HG03139 (cell line): ENCODE measurements around the gene B3GALNT2.
"Not testable (repeated sequence)": the region's sequence is repeated elsewhere in the genome, so short reads cannot be mapped to it uniquely, and the experiment has no call there.

ENCODE experiments used
- ATAC-seq: cut with Tn5 transposase; IDR thresholded peaks from one replicate; pipeline ENCODE4 v1.9.1; 2021; ENCODE audit not compliant: unreplicated experiment

B3GALNT2 gene

DNA sequence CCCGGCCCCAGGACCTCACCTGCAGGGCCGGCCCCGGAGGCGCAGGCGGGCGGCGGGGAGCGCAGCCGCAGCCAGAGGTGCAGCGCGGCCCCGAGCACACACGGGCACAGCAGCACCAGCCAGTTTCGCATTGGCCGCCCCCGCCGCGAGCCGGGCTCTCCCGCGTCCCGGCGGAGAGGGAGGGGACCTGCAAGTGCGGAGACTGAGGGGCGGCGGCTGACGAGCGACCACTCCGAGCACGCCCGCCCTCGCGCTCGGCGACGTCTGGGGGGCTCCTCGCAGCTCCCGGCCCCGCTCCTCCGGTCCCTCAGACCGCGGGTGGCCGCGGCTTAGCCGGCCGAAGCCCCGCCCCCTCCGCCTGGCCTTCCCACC lies at the start of gene B3GALNT2:
Gene B3GALNT2, minus strand, starts transcription at position 331 of the 372 bp plus-strand sequence. Its CDS starts 200 bp downstream, at position 131.
- peak; percentile 38 for ATAC-seq

DNA sequence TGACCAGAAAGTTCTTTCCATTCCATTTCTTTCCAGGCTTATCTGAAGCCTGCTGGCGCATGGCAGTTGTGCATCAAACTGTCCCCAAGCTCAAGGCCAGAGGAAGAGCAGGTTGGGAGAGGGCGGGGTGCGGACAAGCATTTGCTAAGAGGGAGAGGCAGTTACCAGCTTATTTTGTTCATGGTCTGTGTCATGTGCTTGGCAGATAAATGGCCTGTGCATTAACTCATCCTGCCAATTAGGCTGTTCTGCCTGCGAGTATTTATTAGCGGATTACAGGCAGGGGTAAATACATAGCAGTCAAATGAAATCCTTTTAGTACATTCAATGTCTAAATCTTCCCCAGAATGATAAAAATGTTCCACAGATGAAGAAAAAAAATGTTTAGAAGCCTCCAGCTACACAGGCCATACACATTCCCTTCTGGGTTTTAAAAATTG lies 48.9 kb upstream of the B3GALNT2 start:
- no peak for ATAC-seq

DNA sequence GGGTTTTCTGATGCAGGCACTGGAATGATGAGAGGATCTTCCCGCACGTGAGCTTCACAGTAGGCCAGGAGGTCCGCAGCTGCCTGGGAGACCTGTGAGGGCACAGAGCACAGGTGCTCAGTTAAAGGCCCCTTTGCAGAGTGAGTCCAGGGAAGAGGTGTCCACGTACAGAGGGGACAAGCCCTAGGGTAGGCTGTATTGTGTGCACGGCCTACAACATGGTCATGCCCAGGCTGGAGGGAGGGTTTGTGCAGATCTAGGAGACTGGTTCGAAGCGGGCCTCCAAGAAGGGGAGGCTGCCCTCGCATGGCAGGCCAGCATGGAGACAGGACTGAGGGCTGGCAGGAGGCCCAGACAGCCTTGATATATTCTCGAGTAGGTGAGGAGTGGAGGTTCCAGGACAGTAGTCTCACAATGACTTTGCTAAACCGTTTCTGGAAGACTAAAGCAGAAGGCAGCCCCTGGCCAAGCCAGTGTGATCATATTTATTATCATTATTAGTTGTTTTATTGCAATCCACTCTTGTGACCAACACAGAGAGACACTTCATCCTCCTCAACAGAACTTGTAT lies 48.0 kb upstream of the B3GALNT2 start:
- ATAC-seq = no peak

DNA sequence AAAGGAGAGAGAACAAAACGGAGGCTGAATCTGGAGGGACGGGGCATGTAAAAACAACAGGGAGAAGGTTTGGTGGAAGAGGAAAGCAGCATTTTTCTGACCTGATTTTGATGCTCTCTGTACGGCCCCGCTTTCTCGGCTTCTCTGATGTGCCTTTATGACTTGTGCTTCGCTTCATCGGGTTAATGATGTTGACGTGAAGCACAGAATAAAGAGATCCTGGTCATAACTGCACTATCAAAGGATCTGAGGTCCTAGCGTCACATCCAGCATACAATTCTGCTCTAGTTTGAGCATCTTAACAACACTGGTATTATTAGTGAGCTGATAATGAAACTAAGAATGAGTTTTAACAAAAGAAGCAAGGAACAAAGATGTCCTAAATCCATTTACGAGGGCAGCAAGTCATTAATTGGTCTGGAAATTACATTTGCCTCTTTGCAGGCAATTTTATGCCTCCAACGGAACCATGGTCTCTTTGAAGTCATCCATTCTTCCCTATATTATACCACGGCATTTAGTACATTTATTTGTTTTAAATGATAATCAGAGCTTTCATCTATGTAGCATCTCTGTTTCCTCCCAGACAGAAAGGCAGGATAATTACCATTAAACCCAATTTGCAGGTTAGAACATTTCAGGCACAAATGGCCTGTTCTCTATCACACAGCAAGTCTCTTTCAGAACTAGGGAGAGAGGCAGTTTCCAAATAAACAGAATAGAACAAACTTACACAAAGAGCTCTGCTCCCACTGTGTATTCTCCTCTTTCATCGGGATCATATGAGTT lies 45.3 kb upstream of the B3GALNT2 start:
- ATAC-seq = no peak

DNA sequence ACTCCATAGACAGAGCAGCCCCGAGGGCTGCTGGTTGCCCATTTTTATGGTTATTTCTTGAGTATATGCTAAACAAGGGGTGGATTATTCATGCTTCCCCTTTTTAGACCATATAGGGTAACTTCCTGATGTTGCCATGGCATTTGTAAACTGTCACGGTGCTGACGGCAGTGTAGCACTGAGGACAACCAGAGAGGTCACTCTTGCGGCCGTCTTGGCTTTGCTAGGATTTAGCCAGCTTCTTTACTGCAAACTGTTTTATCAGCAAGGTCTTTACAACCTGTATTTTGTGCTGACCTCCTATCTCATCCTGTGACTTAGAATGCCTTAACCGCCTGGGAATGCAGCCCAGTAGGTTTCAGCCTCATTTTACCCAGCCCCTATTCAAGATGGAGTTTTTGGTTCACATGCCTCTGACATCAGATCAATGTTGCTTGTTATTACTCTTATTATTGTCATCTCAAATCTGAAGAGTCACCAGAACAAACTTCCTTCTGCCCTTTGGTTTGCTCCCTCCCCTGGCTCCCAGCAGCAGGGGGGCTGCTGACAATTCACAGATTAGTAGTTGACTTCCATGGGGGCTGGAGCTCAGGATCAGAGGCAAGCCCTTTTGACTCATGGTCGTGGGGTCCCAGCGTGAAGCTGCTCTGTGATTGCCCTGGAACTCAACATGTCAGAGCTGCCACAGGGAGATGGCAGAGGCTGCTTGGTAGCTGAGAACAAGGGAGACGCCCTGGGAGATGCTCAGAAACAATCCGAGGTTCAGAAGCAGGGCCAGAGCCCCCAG lies 42.3 kb upstream of the B3GALNT2 start:
- not testable (repeated sequence) for ATAC-seq

- no peak for ATAC-seq
Measured at GRCh38 chr1:235545292-235545930, 41.2 kb upstream of the B3GALNT2 start.

DNA sequence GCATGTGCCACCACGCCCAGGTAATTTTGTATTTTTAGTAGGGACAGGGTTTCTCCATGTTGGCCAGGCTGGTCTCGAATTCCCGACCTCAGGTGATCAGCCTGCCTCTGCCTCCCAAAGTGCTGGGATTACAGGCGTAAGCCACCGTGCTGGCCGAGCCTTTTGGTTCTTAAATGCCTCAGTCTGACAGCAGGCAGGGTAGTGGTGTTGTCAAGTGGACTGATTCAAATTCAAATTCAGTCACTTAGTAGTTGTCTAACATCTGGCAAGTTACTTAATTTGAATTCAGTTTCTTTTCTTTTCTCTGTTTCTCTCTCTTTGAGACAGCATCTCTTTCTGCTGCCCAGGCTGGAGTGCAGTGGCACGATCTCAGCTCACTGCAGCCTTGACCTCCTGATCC lies 38.6 kb upstream of the B3GALNT2 start:
- ATAC-seq = not testable (repeated sequence)

DNA sequence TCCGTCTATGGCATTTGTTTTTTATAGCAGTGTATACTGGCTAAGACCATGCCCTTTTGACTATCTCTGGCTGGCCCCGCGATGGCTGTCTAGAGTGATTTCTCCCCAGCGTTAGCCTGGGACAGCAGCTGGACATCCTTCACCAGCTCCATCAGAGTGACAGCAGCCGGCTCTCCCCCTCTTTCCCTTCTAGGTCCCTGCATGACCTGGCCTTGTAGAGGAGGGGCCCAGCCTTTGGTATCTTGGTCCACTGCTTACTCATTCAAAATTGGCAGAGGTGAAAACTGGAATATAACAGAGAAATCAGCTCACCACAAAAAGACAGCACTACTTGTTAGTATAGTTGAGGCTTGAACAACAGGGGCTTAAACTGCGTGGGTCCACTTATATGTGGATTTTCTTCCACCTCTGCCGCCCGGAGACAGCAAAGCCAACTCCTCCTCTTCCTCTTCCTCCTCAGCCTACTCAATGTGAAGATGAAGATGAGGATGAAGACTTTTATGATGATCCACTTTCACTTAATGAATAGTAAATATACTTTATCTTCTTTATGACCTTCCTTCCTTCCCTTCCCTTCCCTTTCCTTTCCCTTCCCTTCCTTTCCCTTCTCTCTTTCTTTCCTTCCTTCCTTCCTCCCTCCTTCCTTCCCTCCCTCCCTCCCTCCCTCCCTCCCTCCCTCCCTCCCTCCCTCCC lies 29.4 kb upstream of the B3GALNT2 start:
- no peak for ATAC-seq

GRCh38 chr1:235532360-235532759 lies 28.1 kb upstream of the B3GALNT2 start:
- no peak for ATAC-seq

GRCh38 chr1:235527196-235527814 lies 23.1 kb upstream of the B3GALNT2 start:
- ATAC-seq = no peak

DNA sequence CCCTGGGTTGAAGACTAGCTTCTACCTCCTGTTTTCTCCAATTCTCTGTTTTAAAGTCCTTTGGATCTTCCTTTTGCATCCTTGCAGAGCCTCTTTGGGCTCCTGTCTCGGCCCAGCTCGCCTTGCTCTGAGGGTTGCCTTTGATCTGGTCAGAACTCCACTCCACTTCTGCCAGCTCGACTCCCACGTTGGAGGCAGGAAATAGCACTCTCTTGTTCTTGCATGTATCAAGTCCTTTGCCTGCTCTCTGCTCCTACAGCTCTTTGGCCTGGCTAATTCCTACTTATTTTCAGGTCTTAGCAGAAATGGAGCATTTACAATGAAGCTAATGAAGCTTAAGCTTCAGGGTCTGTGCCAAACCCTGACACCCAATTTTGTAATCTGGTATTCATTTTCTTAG lies 21.1 kb upstream of the B3GALNT2 start:
- no peak for ATAC-seq

DNA sequence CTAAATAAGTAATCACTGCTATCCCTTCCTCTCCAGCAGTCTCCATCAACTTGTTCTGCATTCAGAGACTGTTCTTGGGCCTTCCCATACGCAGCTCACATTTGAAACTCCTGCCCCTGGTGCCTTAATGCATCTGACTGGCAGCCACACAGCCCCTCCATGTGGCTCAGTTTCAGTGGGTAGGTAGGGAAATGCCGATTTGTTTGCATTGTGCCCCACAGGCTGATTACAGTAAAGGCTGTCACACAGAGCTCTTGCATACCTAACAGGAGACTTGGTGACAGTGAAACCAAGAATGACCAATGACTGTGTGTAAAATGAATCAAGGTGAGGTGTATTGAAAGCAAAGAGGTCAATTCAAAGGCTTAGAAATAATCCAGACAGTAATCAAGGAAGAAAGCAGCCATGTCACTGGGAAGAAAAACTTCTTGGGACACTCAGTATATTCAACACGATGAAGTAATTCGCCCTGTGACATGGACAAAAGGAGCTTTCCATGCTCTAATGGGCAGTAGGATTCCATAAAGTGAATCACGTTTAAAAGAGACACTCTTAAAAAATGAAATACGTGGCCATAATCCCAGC lies 12.7 kb upstream of the B3GALNT2 start:
- ATAC-seq = no peak

DNA sequence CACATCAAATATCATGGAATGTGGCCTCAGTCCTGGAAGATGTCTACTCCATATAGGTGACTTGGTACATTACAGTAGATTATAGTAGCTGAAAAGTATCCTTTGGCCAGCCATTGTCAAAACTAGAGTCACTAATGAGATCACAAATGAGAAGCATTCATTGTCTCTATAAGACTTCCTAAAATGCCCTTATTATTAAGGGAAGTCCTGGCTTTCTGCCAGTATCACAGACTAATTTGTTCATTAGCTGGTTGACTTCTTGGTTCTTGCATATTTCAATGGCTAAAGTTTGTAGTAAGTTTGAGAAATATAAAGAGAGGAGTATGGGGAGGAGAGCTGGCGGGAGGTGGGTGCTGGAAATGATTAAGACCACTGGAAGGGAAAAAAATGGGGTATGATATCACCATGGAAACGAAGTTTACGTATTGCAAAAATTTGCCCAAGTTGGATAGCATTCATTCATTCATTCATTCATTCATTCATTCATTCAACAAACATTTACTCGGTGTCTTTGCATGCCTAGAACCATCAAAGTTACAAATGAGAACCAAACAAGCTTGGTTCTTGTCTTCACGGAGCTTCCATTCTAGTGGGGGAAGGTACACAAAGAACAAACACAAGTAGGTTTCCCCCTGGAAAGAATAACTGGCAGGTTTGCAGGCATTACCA lies 11.7 kb upstream of the B3GALNT2 start:
- ATAC-seq = no peak

DNA sequence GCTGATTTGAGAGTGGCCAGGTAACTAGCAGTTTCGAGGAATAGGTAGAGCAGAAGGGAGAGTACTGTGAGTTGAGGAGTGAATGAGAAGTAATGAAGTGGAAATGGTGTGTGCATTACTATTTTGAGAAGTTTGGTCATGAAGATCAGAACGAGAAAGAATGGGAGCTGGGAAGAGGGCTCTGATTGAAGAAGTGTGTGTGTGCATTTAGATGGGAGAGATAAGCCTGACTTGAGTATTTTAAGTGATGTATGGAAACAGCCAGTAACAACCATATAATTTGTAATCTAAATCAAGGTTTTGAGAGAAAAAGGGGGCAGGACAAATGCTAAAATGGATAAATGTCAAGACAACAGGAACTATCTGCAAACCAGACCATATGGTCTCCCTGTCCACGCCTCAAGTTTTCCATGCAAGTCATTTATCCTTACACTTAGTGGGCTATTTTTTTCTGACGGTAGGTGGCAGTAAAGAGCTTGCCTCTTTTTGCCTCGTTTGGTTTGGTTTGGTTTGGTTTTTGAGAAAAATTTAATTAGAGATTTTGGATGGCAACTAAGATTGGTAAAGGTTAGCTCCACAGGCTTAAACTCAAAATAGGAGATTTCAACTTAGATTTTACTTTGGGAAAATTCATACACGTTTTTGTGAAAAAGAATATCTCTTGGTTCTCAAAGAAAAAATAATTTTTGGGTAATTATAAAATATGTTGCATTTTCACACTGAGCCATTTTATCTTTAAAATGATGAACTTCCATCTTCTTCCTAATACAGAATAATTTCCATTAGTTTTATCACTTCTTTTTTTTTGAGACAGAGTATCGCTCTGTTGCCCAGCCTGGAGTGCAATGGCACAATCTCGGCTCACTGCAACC lies 9.5 kb upstream of the B3GALNT2 start:
- no peak for ATAC-seq

GRCh38 chr1:235511470-235512240 lies 7.4 kb upstream of the B3GALNT2 start:
- ATAC-seq = no peak

- no peak for ATAC-seq
Measured at GRCh38 chr1:235510823-235511222, 6.6 kb upstream of the B3GALNT2 start.

DNA sequence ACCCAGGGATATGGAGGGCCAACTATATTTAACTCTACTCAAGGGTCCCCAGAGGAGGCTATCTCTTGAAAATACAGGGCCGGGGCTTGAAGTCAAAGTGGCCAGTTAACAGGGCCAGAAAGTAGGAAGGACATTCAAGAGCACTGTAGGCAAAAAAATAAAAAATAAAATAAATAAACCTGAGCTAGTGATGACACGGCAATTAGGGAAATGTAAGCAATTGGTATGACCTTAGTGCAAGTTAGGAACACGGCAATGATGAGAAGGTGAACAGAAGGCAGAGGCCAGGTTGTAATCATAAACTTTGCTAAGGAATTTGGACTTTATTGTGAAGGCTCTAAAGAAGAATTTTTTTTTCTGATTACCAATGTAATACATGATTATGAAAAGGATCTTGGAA lies 3.4 kb upstream of the B3GALNT2 start:
- ATAC-seq = no peak
